Cardiac atrium fibroblast (primary cell): ENCODE measurements around the gene OR2G6. TPM values are rescaled to one million over a fixed set of nuclear protein-coding genes. Genes with fewer than 3 reads are reported as not detected.

Experiments used
- total RNA-seq: library from RNA; depleted of rRNA; stranded (reverse); fragments of >200 nt; gene quantifications from 2 replicates; pipeline ENCODE4 v1.2.3, GENCODE V29; 2015

OR2G6 gene
- total RNA-seq, result not detected in 2 replicates

GRCh38 chr1:248507773-248508172 lies at the start of gene OR2G6:
Gene OR2G6 (plus strand): TSS chr1:248508073. CDS start chr1:248521647, 13,574 bp downstream.

GRCh38 chr1:248473051-248473450 lies 34.8 kb upstream of the OR2G6 start, which contains the start of gene OR2T3:
Gene OR2T3 (plus strand): TSS chr1:248473351. CDS start chr1:248473351, 0 bp downstream.

GRCh38 chr1:248488289-248488688 lies 19.6 kb upstream of the OR2G6 start, which contains the start of gene OR2T5:
Gene OR2T5 (plus strand): TSS chr1:248488589. CDS start chr1:248488589, 0 bp downstream.

GRCh38 chr1:248562672-248563071 lies 54.8 kb downstream of the OR2G6 start, which contains the start of gene OR2T29:
Gene OR2T29 (minus strand): TSS chr1:248562772. CDS start chr1:248559491, 3,281 bp downstream.

GRCh38 chr1:248574657-248575056 lies 66.8 kb downstream of the OR2G6 start, which contains the start of gene OR2T34:
Gene OR2T34 (minus strand): TSS chr1:248574757. CDS start chr1:248574757, 0 bp downstream.

Other genes with a start within 250 kb of the OR2G6 start
- not detected in 2 replicates for gene OR2T33, start 230.1 kb upstream of the OR2G6 start, total RNA-seq
- not detected in 2 replicates for gene OR2T12, start 204.6 kb upstream of the OR2G6 start, total RNA-seq
- gene OR2M7, start 183.5 kb upstream of the OR2G6 start, total RNA-seq, result not detected in 2 replicates
- gene OR14C36, start 159.3 kb upstream of the OR2G6 start, total RNA-seq, result not detected in 2 replicates
- not detected in 2 replicates for gene OR2T4, start 146.4 kb upstream of the OR2G6 start, total RNA-seq
- gene OR2T6, start 132.3 kb upstream of the OR2G6 start, total RNA-seq, result not detected in 2 replicates
- not detected in 2 replicates for gene OR2T1, start 105.0 kb upstream of the OR2G6 start, total RNA-seq
- gene OR2T2, start 62.4 kb upstream of the OR2G6 start, total RNA-seq, result not detected in 2 replicates
- gene OR2T3, start 34.7 kb upstream of the OR2G6 start, total RNA-seq, result not detected in 2 replicates
- not detected in 2 replicates for gene OR2T5, start 19.5 kb upstream of the OR2G6 start, total RNA-seq
- not detected in 2 replicates for gene OR2T29, start 54.7 kb downstream of the OR2G6 start, total RNA-seq
- not detected in 2 replicates for gene OR2T34, start 66.7 kb downstream of the OR2G6 start, total RNA-seq
- gene OR2T10, start 89.6 kb downstream of the OR2G6 start, total RNA-seq, result not detected in 2 replicates
- gene OR2T11, start 127.0 kb downstream of the OR2G6 start, total RNA-seq, result not detected in 2 replicates
- gene OR2T35, start 137.2 kb downstream of the OR2G6 start, total RNA-seq, result not detected in 2 replicates
- gene OR2T27, start 147.5 kb downstream of the OR2G6 start, total RNA-seq, result not detected in 2 replicates
- not detected in 2 replicates for gene OR14I1, start 194.7 kb downstream of the OR2G6 start, total RNA-seq
- not detected in 2 replicates for gene LYPD8, start 247.7 kb downstream of the OR2G6 start, total RNA-seq